Neuronal stem cell (in vitro differentiated cells): Measurements from ENCODE around the gene TNIP1.

Experiments used
- DNase-seq: peaks from one replicate; pipeline ENCODE4 v3.0.0-alpha.2; 2013; ENCODE audit warnings: low spot score
- H2AFZ ChIP-seq: one replicate; pipeline ENCODE4 v1.6.1; 2013; ENCODE audit warnings: mild to moderate bottlenecking, low read length, inconsistent platforms
- H2AK5ac ChIP-seq: 2 replicates; pipeline ENCODE4 v1.6.1; 2013; ENCODE audit warnings: low read depth, mild to moderate bottlenecking, inconsistent platforms, low read length, moderate library complexity, mixed read lengths
- H2BK120ac ChIP-seq: 2 replicates; pipeline ENCODE4 v1.6.1; 2013; ENCODE audit warnings: low read depth, mild to moderate bottlenecking, inconsistent platforms, low read length, moderate library complexity, mixed read lengths
- H2BK12ac ChIP-seq: one replicate; pipeline ENCODE4 v1.6.1; 2013; ENCODE audit warnings: low read length, inconsistent platforms
- H2BK15ac ChIP-seq: 2 replicates; pipeline ENCODE4 v1.6.1; 2013; ENCODE audit warnings: mild to moderate bottlenecking, low read length, inconsistent platforms, mixed read lengths
- H2BK5ac ChIP-seq: one replicate; pipeline ENCODE4 v1.6.1; 2013; ENCODE audit warnings: inconsistent platforms, mild to moderate bottlenecking, low read length, moderate library complexity
- H3K14ac ChIP-seq: one replicate; pipeline ENCODE4 v1.6.1; 2013; ENCODE audit warnings: low read length, inconsistent platforms
- H3K18ac ChIP-seq: 2 replicates; pipeline ENCODE4 v1.6.1; 2013; ENCODE audit warnings: low read length, inconsistent platforms
- H3K23ac ChIP-seq: 2 replicates; pipeline ENCODE4 v1.6.1; 2013; ENCODE audit warnings: low read depth, mild to moderate bottlenecking, mixed read lengths, low read length, inconsistent platforms; ENCODE audit not compliant: poor library complexity
- H3K27ac ChIP-seq: replicated peaks from 3 replicates; pipeline ENCODE4 v1.5.1; 2013; ENCODE audit warnings: low read length, inconsistent platforms
- H3K27me3 ChIP-seq, 3 experiments: 2 replicates each; pipeline ENCODE4 v1.6.1; 2013; ENCODE audit warnings: low read length in 3 of 3, mild to moderate bottlenecking in 2 of 3, inconsistent platforms in 1 of 3, low read depth in 1 of 3, mixed read lengths in 1 of 3, moderate library complexity in 1 of 3; ENCODE audit not compliant: control insufficient read depth in 3 of 3, insufficient read depth in 3 of 3
- H3K36me3 ChIP-seq, 2 donors: replicated peaks in 1 of 2; 2 replicates each; pipeline ENCODE4 v1.6.1; 2013; ENCODE audit warnings: low read length in 2 of 2; ENCODE audit not compliant: control insufficient read depth in 2 of 2, insufficient read depth in 2 of 2
- H3K4ac ChIP-seq: 2 replicates; pipeline ENCODE4 v1.6.1; 2013; ENCODE audit warnings: inconsistent platforms, mild to moderate bottlenecking, low read length, moderate library complexity
- H3K4me1 ChIP-seq, 2 donors: 1 replicate in 1 of 2; 2 replicates in 1 of 2; pipeline ENCODE4 v1.6.1; 2013; ENCODE audit warnings: low read length in 2 of 2, low read depth in 1 of 2; ENCODE audit not compliant: control insufficient read depth in 2 of 2, insufficient read depth in 1 of 2
- H3K4me2 ChIP-seq: one replicate; pipeline ENCODE4 v1.6.1; 2013; ENCODE audit warnings: mild to moderate bottlenecking, low read length, inconsistent platforms; ENCODE audit not compliant: insufficient read depth, poor library complexity, severe bottlenecking
- H3K4me3 ChIP-seq, 2 donors: 2 replicates each; pipeline ENCODE4 v1.5.1; 2013; ENCODE audit warnings: low read length in 2 of 2, mild to moderate bottlenecking in 2 of 2, inconsistent platforms in 1 of 2, moderate library complexity in 1 of 2
- H3K79me1 ChIP-seq: one replicate; pipeline ENCODE4 v1.6.1; 2013; ENCODE audit warnings: low read depth, mild to moderate bottlenecking, inconsistent platforms, low read length, moderate library complexity
- H3K9ac ChIP-seq: one replicate; pipeline ENCODE4 v1.6.1; 2013; ENCODE audit warnings: mild to moderate bottlenecking, low read depth, low read length, inconsistent platforms; ENCODE audit not compliant: poor library complexity
- H3K9me3 ChIP-seq, 2 donors: replicated peaks in 1 of 2; 2 replicates each; pipeline versions ENCODE3 to v1.6.1; 2013; ENCODE audit warnings: low read length in 2 of 2, mild to moderate bottlenecking in 2 of 2, inconsistent platforms in 1 of 2, low read depth in 1 of 2, mixed read lengths in 1 of 2, moderate library complexity in 1 of 2; ENCODE audit not compliant: control insufficient read depth in 2 of 2, insufficient read depth in 1 of 2
- H4K8ac ChIP-seq: one replicate; pipeline ENCODE4 v1.6.1; 2013; ENCODE audit warnings: low read depth, mild to moderate bottlenecking, inconsistent platforms, low read length, moderate library complexity
- H4K91ac ChIP-seq: one replicate; pipeline ENCODE4 v1.6.1; 2013; ENCODE audit warnings: low read length, low read depth, mild to moderate bottlenecking, inconsistent platforms; ENCODE audit not compliant: poor library complexity
- WGBS, 2 donors: extraction: QIAGEN DNeasy Blood & Tissue Kit; methylation state at CpG; one replicate each; pipeline ENCODE4 v1.1.7; 2013; ENCODE audit warnings: missing lambda C conversion rate in 2 of 2, mixed read lengths in 1 of 2; ENCODE audit not compliant: insufficient read length in 2 of 2, insufficient replicate concordance in 1 of 2; ENCODE audit errors: extremely low coverage in 2 of 2; 5-methylcytosine and 5-hydroxymethylcytosine counted together

The TNIP1 gene

DNA sequence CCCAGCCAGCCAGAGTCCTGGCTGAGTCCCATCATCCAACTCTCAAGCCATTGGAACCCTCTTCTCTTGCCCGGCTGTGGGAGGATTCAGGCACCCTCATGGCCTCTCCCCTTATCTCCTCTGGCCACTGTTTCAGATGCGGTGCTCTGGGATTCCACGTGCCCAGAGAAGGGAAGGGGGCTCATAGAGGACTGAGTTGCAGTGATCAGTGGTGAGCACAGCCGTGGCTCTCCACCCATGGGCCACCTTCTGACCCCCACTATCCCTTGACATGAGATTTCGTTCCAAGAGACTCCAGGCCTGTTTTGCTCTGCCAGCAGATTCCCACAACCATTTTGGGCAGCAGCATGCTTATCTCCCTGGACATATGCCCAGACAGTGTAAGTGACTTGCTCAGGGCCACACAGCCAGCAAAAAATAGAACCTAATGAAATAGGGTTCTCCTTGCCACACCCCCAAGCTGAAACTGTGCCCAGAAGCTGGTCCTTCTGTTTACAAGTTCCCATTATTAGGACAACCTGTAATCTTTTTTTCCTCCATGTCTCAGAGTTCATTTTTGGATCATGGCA is 57.7 kb downstream of the TNIP1 start:
- no peak for DNase-seq
- H3K36me3 ChIP-seq, result peaks cover under 1 to 3% of the 10 kb centered on the region in 2 donors
- no peaks in the 10 kb centered on the region for H3K4me1 ChIP-seq
- no peak overlapping the region for H3K4me3 ChIP-seq
- H2BK12ac ChIP-seq, result no peak overlapping the region
- no CpG with 5 or more reads among the region's 5 CpGs for WGBS, 2 donors
- no peak overlapping the region for H2AK5ac ChIP-seq
- peaks cover 0 to 31% (median 0%) of the 10 kb centered on the region in 3 experiments for H3K27me3 ChIP-seq
- no peak overlapping the region for H4K8ac ChIP-seq
- no peak overlapping the region for H3K23ac ChIP-seq
- H3K79me1 ChIP-seq, result no peaks in the 10 kb centered on the region
- H2BK15ac ChIP-seq, result no peak overlapping the region
- no peak overlapping the region for H2BK120ac ChIP-seq
- no peak overlapping the region for H2BK5ac ChIP-seq
- no peak overlapping the region for H3K9ac ChIP-seq
- H3K4me2 ChIP-seq, result no peak overlapping the region
- H4K91ac ChIP-seq, result no peak overlapping the region
- no peak overlapping the region for H3K18ac ChIP-seq
- no peak overlapping the region for H3K27ac ChIP-seq
- H3K4ac ChIP-seq, result no peak overlapping the region
- no peak overlapping the region for H2AFZ ChIP-seq
- no peaks in the 10 kb centered on the region for H3K9me3 ChIP-seq
- H3K14ac ChIP-seq, result no peak overlapping the region

- Histone ChIP-seq H2AFZ (no peak overlapping the region), H3K27me3 (peaks cover 0 to 34% (median 0%) of the 10 kb centered on the region in 3 experiments), H3K27ac (no peak overlapping the region), H3K4ac (no peak overlapping the region), H2BK120ac (no peak overlapping the region), H4K91ac (no peak overlapping the region), H2AK5ac (no peak overlapping the region), H3K9me3 (no peaks in the 10 kb centered on the region), H2BK15ac (no peak overlapping the region), H2BK12ac (no peak overlapping the region), H3K4me2 (no peak overlapping the region), H3K36me3 (no peaks in the 10 kb centered on the region), H3K79me1 (no peaks in the 10 kb centered on the region), H3K9ac (no peak overlapping the region), H3K23ac (no peak overlapping the region), H2BK5ac (no peak overlapping the region), H3K18ac (no peak overlapping the region), H4K8ac (no peak overlapping the region), H3K4me1 (peaks cover 0 to 2% of the 10 kb centered on the region in 2 donors), H3K14ac (no peak overlapping the region), H3K4me3 (no peak overlapping the region)
- no peak for DNase-seq
- WGBS, 2 donors, result no CpG with 5 or more reads among the region's 7 CpGs
These were observed 58.3 kb downstream of the TNIP1 start for GRCh38 chr5:151022511-151023018.

DNA sequence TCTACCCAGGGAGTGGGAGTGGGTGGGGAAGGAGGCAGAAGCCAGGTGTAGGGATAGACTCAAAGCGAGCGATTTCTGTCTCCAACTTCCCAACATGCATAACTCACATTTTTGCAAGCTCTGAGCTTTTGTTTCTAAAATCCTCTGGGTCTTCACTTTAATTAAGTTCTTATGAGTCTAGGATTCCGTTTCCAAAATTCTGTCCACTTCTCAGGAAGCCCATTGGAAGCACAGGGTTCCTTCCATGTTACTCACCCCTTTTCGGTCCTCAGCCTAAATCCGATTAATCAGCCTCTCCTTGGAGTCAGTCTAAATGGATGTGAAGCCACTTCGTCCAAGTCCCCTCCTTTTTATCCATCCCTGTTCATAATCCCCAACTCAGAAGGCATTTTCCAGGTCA is 59.1 kb downstream of the TNIP1 start:
- no peak overlapping the region for H4K8ac ChIP-seq
- DNase-seq, result no peak
- H2BK120ac ChIP-seq, result no peak overlapping the region
- no peak overlapping the region for H3K4ac ChIP-seq
- no peak overlapping the region for H3K18ac ChIP-seq
- H2AK5ac ChIP-seq, result no peak overlapping the region
- no peaks in the 10 kb centered on the region for H3K36me3 ChIP-seq
- H2AFZ ChIP-seq, result no peak overlapping the region
- no peak overlapping the region for H4K91ac ChIP-seq
- no peaks in the 10 kb centered on the region for H3K79me1 ChIP-seq
- no peak overlapping the region for H2BK15ac ChIP-seq
- H2BK12ac ChIP-seq, result no peak overlapping the region
- no peak overlapping the region for H3K4me2 ChIP-seq
- H3K14ac ChIP-seq, result no peak overlapping the region
- peaks cover 0 to 2% of the 10 kb centered on the region in 2 donors for H3K4me1 ChIP-seq
- no peak overlapping the region for H3K23ac ChIP-seq
- no peak overlapping the region for H3K9ac ChIP-seq
- WGBS, 2 donors, result no CpG with 5 or more reads among the region's 6 CpGs
- H3K4me3 ChIP-seq, result no peak overlapping the region
- H3K9me3 ChIP-seq, result no peaks in the 10 kb centered on the region
- no peak overlapping the region for H2BK5ac ChIP-seq
- H3K27me3 ChIP-seq, result peaks cover 0 to 35% (median 0%) of the 10 kb centered on the region in 3 experiments
- no peak overlapping the region for H3K27ac ChIP-seq

DNA sequence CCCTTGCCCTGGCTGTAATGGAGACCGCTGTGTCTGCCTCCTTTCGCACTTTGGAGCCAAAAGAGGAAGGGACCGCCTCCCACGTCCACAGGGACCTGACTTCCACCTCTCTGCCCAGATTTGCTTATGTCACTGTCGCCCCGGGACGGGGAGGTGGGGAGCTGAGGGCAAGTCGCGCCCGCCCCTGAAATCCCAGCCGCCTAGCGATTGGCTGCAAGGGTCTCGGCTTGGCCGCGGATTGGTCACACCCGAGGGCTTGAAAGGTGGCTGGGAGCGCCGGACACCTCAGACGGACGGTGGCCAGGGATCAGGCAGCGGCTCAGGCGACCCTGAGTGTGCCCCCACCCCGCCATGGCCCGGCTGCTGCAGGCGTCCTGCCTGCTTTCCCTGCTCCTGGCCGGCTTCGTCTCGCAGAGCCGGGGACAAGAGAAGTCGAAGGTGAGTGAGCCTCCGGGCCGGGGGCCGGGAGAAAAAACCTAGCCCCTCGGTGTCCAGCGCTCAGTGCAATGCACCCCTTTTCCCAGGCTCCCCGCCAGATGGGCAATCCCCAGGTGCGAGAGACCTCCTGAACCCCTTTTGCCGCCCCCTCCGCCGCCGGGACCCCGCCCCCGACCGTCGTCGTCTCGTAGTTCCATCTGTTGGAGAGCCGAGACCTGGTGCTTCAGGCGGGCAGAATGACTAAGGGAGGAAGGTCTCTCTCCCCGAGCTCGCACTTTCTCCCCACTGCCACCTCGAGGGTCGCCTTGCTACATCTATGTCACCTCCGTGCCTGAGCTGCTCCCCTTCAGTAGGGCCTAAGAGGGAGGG is 60.3 kb downstream of the TNIP1 start, which contains the start of gene GPX3:
GPX3 (plus strand) TSS at position 288 of the 807 bp plus-strand sequence; CDS start at position 352, 64 bp downstream.
- no peaks in the 10 kb centered on the region for H3K79me1 ChIP-seq
- no peak within 1 kb of the TSS for H3K27ac ChIP-seq
- no peak within 1 kb of the TSS for H2BK15ac ChIP-seq
- H3K4me3 ChIP-seq, result peak within 1 kb of the TSS; percentile 50 to 83
- no peaks in the 10 kb centered on the region for H3K9me3 ChIP-seq
- no peak within 1 kb of the TSS for H3K14ac ChIP-seq
- WGBS, 2 donors, result no CpG with 5 or more reads among the region's 54 CpGs
- H2BK12ac ChIP-seq, result no peak within 1 kb of the TSS
- peak within 1 kb of the TSS; percentile 98 for H2AFZ ChIP-seq
- DNase-seq, result peak; percentile 81
- no peak within 1 kb of the TSS for H2AK5ac ChIP-seq
- peak within 1 kb of the TSS; percentile 82 for H3K4me2 ChIP-seq
- H2BK5ac ChIP-seq, result no peak within 1 kb of the TSS
- H3K9ac ChIP-seq, result peak within 1 kb of the TSS; percentile 83
- no peak within 1 kb of the TSS for H3K4ac ChIP-seq
- no peak within 1 kb of the TSS for H3K23ac ChIP-seq
- H4K8ac ChIP-seq, result no peak within 1 kb of the TSS
- peak within 1 kb of the TSS; percentile 11 for H2BK120ac ChIP-seq
- no peaks in the 10 kb centered on the region for H3K36me3 ChIP-seq
- no peak within 1 kb of the TSS for H4K91ac ChIP-seq
- peak within 1 kb of the TSS; percentile 61 for H3K18ac ChIP-seq
- peaks cover 0 to 2% of the 10 kb centered on the region in 2 donors for H3K4me1 ChIP-seq
- H3K27me3 ChIP-seq, result peaks cover 0 to 42% (median 0%) of the 10 kb centered on the region in 3 experiments
